HG03457 (cell line): ENCODE measurements around the gene C9orf72.

ENCODE experiments used
- ATAC-seq: cut with Tn5 transposase; IDR thresholded peaks from one replicate; pipeline ENCODE4 v1.9.1; 2021; ENCODE audit warnings: moderate number of reproducible peaks; ENCODE audit not compliant: unreplicated experiment

Gene C9orf72

GRCh38 chr9:27582794-27583193 lies 9.5 kb upstream of the C9orf72 start:
- ATAC-seq, result no peak

GRCh38 chr9:27581826-27582225 lies 8.5 kb upstream of the C9orf72 start:
- no peak for ATAC-seq

- ATAC-seq, result peak; percentile 82
Observed at GRCh38 chr9:27573634-27574590, 631 bp upstream of the C9orf72 start.

GRCh38 chr9:27572566-27572917 lies 739 bp downstream of the C9orf72 start:
- ATAC-seq, result peak; percentile 26

GRCh38 chr9:27572061-27572460 lies 1.2 kb downstream of the C9orf72 start:
- ATAC-seq, result no peak

GRCh38 chr9:27571011-27571410 lies 2.3 kb downstream of the C9orf72 start:
- no peak for ATAC-seq

- ATAC-seq, result no peak
Observed at GRCh38 chr9:27569406-27569805, 3.9 kb downstream of the C9orf72 start.

GRCh38 chr9:27566118-27566517 lies 7.2 kb downstream of the C9orf72 start:
- no peak for ATAC-seq

GRCh38 chr9:27565696-27566095 lies 7.6 kb downstream of the C9orf72 start:
- no peak for ATAC-seq

GRCh38 chr9:27564670-27565069 lies 8.6 kb downstream of the C9orf72 start:
- no peak for ATAC-seq

GRCh38 chr9:27563738-27564430 lies 9.4 kb downstream of the C9orf72 start:
- no peak for ATAC-seq

GRCh38 chr9:27561685-27562084 lies 11.6 kb downstream of the C9orf72 start:
- no peak for ATAC-seq

GRCh38 chr9:27560457-27560856 lies 12.8 kb downstream of the C9orf72 start:
- no peak for ATAC-seq

- ATAC-seq, result no peak
Observed at GRCh38 chr9:27558307-27558706, 15.0 kb downstream of the C9orf72 start.

- no peak for ATAC-seq
Observed at GRCh38 chr9:27556470-27556869, 16.8 kb downstream of the C9orf72 start.

- no peak for ATAC-seq
Observed at GRCh38 chr9:27554712-27555111, 18.6 kb downstream of the C9orf72 start.

- ATAC-seq, result no peak
Observed at GRCh38 chr9:27549196-27549755, 24.0 kb downstream of the C9orf72 start.

GRCh38 chr9:27548055-27548741 lies 25.1 kb downstream of the C9orf72 start:
- ATAC-seq, result no peak

- no peak for ATAC-seq
Observed at GRCh38 chr9:27545471-27545870, 27.8 kb downstream of the C9orf72 start.

GRCh38 chr9:27542508-27542907 lies 30.8 kb downstream of the C9orf72 start:
- ATAC-seq, result no peak

- no peak for ATAC-seq
Observed at GRCh38 chr9:27541740-27542139, 31.5 kb downstream of the C9orf72 start.
